ENCODE measurements around the gene LDLRAD1.
"Not testable (repeated sequence)": the region's sequence is repeated elsewhere in the genome, so short reads cannot be mapped to it uniquely, and the experiment has no call there.

The LDLRAD1 gene

GRCh38 chr1:54001591-54001990 is 16.4 kb downstream of the LDLRAD1 start:
- TF ChIP-seq, protein P1, sequence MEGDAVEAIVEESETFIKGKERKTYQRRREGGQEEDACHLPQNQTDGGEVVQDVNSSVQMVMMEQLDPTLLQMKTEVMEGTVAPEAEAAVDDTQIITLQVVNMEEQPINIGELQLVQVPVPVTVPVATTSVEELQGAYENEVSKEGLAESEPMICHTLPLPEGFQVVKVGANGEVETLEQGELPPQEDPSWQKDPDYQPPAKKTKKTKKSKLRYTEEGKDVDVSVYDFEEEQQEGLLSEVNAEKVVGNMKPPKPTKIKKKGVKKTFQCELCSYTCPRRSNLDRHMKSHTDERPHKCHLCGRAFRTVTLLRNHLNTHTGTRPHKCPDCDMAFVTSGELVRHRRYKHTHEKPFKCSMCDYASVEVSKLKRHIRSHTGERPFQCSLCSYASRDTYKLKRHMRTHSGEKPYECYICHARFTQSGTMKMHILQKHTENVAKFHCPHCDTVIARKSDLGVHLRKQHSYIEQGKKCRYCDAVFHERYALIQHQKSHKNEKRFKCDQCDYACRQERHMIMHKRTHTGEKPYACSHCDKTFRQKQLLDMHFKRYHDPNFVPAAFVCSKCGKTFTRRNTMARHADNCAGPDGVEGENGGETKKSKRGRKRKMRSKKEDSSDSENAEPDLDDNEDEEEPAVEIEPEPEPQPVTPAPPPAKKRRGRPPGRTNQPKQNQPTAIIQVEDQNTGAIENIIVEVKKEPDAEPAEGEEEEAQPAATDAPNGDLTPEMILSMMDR (IDR thresholded peaks at IDR 0.05): no peak
- TF ChIP-seq ZFX (IDR thresholded peaks at IDR 0.05; ENCODE audit: borderline replicate concordance): no peak
- no peak overlapping the region for H3K27ac ChIP-seq

DNA sequence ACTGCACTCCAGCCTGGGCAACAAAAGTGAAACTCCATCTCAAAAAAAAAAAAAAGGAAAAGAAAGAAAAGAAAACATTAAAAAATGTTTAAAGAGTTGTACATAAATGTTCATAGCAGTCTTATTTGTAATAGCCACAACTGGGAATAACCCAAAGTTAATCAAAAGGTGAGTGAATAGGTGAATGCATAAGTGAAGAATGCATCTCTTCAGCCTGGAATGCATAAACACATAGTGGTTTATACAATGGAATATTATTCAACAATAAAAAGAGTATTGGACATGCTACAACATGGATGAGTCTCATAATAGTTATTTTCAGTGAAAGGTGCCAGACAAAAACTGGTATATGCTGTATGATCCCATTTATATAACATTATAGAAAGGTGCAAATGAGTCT is 18.1 kb downstream of the LDLRAD1 start:
- TF ChIP-seq, protein P1 (IDR thresholded peaks at IDR 0.05): no peak
- TF ChIP-seq ZFX (IDR thresholded peaks at IDR 0.05; ENCODE audit: borderline replicate concordance): no peak

DNA sequence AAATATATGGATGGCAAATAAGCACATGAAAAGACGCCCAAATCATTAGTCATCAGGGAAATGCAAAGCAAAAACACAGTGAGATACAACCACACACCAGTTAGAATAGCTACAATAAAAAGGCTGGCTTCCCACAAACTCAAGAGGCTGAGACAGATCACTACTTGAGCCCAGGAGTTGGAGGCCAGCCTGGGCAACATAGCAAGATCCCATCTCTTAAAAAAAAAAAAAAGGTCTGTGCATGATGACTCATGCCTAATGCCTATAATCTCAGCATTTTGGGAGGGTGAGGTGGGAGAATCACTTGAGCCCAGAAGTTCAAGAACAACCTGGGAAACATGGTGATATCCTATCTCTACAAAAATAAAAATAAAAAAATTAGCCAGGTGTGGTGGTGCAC is 19.8 kb downstream of the LDLRAD1 start:
- H3K27ac ChIP-seq: no peak overlapping the region
- no peak for TF ChIP-seq ZFX (IDR thresholded peaks at IDR 0.05; ENCODE audit: borderline replicate concordance)
- TF ChIP-seq, protein P1 (IDR thresholded peaks at IDR 0.05): no peak

More for the DNA sequence above, 18.1 kb downstream of the LDLRAD1 start:
- H3K27ac ChIP-seq: no peak overlapping the region

DNA sequence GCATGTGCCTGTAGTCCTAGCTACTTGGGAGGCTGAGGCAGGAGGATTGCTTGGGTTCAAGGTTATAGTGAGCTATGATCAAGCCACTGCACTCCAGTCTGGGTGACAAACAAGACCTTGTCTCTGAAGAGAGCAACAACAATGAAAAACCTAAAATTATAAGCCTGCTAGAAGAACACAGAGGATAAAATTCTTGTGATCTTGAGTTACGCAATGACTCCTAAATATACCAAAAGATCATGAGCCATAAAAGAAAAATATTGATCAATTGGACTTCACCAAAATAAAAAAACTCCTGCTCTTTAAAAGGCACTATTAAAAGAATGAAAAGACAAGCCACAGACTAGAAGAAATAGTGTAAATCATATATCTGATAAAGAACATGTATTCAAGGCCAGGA is 22.3 kb downstream of the LDLRAD1 start:
- H3K27ac ChIP-seq: no peak overlapping the region
- TF ChIP-seq, protein P1 (IDR thresholded peaks at IDR 0.05): no peak
- TF ChIP-seq ZFX (IDR thresholded peaks at IDR 0.05; ENCODE audit: borderline replicate concordance): no peak

GRCh38 chr1:53994516-53994915 is 23.5 kb downstream of the LDLRAD1 start:
- H3K27ac ChIP-seq: not testable (repeated sequence)

DNA sequence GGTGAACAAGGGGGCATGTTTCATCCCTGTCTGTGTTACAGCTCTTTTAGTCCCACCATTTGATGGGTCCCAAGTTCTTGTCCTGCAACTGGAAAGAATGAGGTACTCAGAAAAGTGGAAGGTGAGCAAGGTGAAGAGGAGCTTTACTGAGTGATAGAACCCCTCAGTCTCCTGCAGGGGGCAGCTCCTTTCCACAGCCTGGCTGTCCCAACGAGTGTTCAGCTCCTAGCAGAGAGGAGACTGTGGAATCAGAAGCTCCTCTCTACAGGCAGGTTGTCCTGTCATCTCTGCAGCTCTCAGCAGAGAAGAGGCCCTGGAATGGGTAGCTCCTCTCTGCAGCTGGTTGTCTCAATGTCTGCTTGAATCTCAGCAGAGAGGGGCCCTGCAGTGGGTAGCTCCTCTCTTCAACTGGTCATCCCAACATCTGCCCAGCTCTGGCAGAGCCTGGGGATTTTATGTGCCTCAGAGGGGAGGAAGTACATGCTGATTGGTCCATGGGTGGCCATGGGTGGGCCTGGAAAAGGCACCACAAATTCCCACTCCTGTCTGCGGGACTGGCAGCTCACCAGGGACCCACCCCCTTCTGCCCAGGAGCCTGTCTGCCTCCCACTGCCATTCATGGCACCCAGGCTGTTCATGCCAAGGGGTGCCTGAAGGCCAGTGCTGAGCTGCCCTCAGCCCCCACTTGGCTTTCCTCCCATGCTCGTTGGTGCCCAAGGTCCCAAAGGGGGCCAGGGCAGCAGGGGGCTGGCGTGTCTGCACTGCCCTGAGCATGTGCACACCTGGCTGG is 25.7 kb downstream of the LDLRAD1 start:
- TF ChIP-seq, protein P1 (IDR thresholded peaks at IDR 0.05): no peak
- TF ChIP-seq ZFX (IDR thresholded peaks at IDR 0.05; ENCODE audit: borderline replicate concordance): no peak
- no peak overlapping the region for H3K27ac ChIP-seq

GRCh38 chr1:53987880-53988279 is 30.1 kb downstream of the LDLRAD1 start:
- no peak overlapping the region for H3K27ac ChIP-seq
- no peak for TF ChIP-seq ZFX (IDR thresholded peaks at IDR 0.05; ENCODE audit: borderline replicate concordance)
- TF ChIP-seq, protein P1 (IDR thresholded peaks at IDR 0.05): no peak

DNA sequence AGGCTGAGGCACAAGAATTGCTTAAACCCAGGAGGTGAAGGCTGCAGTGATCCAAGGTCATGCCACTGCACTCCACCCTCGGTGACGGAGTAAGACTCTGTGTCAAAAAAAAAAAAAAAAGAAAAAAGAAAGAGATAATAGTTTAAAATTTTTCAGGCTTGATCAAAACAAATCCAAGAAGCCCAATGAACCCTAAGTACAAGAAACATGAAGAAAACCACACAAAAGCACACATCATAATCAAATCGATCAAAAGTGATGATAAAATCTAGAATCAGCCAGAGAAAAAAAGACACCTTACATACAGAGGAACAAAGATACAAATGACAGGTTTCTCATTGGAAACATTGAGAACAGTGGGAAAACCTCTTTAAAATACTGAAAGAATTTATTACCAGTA is 31.5 kb downstream of the LDLRAD1 start:
- TF ChIP-seq, protein P1 (IDR thresholded peaks at IDR 0.05): no peak
- TF ChIP-seq ZFX (IDR thresholded peaks at IDR 0.05; ENCODE audit: borderline replicate concordance): no peak
- H3K27ac ChIP-seq: no peak overlapping the region

Measured in 22Rv1 (cell line).